PC-3 (cell line): Measurements from ENCODE around the gene MYO16.

Experiments used
- EZH2 ChIP-seq: fragments of 300-600 bp; sonication (generic); IDR thresholded peaks from one replicate; pipeline ENCODE4 v1.6.1; 2017; ENCODE audit warnings: antibody characterized with exemption, mild to moderate bottlenecking, low read length; ENCODE audit not compliant: unreplicated experiment
- EZH2phosphoT487 ChIP-seq: fragments of 300-600 bp; sonication (generic); IDR thresholded peaks from 2 replicates; pipeline ENCODE4 v1.6.1; 2018; ENCODE audit warnings: mild to moderate bottlenecking, antibody characterized with exemption, low read length, borderline replicate concordance
- TF ChIP-seq, protein P1 (sequence below): fragments of 300-600 bp; sonication (generic); conservative IDR thresholded peaks from 2 replicates; pipeline ENCODE4 v1.5.1; 2017; ENCODE audit warnings: antibody characterized with exemption, low read depth, mild to moderate bottlenecking, low read length

DNA sequence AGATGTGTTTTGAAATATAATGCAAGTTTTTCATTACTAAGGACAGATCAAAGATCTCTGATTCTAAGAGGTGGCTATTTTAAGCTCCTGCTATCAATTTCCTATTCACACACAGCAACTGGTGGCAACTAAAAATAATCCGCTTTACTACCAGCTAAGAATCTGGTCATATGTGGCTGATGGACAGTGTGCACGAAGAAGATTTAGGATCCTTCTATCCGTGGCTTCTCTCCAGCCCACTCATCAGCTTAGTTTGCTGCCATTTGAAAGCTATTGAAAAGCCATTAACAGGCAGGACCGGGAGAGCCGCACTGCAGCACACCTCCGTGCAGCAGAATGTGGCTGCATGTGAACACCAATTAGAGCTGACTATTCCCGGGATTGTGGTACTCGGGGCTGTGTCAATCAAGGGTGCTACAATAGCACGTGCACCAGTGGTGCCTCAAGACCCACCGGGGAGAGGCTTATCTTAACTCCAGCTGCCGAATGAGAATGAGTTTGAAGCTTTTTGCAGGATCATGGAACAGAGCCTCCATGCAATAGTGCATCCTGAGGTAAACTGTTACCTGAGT is at the start of gene MYO16:
- TF ChIP-seq, protein P1, sequence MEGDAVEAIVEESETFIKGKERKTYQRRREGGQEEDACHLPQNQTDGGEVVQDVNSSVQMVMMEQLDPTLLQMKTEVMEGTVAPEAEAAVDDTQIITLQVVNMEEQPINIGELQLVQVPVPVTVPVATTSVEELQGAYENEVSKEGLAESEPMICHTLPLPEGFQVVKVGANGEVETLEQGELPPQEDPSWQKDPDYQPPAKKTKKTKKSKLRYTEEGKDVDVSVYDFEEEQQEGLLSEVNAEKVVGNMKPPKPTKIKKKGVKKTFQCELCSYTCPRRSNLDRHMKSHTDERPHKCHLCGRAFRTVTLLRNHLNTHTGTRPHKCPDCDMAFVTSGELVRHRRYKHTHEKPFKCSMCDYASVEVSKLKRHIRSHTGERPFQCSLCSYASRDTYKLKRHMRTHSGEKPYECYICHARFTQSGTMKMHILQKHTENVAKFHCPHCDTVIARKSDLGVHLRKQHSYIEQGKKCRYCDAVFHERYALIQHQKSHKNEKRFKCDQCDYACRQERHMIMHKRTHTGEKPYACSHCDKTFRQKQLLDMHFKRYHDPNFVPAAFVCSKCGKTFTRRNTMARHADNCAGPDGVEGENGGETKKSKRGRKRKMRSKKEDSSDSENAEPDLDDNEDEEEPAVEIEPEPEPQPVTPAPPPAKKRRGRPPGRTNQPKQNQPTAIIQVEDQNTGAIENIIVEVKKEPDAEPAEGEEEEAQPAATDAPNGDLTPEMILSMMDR, result no peak
- TF ChIP-seq EZH2phosphoT487 (no peak), EZH2 (no peak)
